Activated gamma-delta T cell treated with anti-CD3 and anti-CD28 coated beads, Interleukin-2, amount 50 U/mL, for 16 hours (primary cell): ENCODE data around the gene MICAL3.
"Not testable (repeated sequence)": the region's sequence is repeated elsewhere in the genome, so short reads cannot be mapped to it uniquely, and the experiment has no call there.

Experiments used
- DNase-seq: peaks from one replicate; pipeline ENCODE4 v3.0.0-alpha.2; 2020; ENCODE audit warnings: low read depth

MICAL3 gene

DNA sequence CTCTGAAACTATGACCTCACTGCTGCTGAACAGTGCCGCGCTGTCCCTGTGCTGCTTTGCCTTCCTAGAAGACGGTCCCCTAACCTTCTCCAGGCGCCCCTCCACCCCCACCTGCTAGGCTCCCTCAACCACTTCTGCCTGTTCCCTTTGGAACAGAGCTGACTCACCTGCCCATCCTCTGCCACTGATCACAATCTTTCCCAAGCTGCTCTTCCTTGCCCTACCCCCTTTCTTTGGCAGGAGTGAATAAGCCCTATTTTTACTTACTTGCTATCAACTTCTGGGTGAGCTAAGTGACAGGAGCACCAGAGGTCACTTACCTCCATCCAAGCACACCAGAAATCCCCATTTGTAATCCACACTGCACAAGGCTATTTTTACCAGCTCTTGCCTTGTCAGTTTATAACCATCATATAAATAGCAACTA, 134.1 kb downstream of the MICAL3 start:
- no peak for DNase-seq

DNA sequence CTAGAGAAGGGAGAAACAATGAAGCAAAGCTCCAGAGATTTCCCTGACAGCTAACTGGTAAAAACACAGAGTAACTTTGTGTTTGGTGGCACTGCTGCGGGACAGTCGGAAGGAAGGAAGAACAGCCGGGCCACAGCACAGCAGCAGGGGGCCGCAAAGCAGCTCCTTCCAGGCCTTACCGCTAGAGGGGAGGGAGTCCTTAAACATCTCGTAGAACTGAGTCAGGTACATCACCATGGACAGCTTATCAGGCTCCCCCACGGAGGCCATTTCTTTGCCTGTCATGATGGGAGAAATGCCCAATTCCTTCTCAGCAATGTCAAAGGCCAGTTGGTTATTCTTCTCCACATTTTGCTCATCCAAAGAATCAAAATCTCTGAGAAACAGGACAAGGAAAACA, 135.5 kb downstream of the MICAL3 start:
- DNase-seq, result no peak

DNA sequence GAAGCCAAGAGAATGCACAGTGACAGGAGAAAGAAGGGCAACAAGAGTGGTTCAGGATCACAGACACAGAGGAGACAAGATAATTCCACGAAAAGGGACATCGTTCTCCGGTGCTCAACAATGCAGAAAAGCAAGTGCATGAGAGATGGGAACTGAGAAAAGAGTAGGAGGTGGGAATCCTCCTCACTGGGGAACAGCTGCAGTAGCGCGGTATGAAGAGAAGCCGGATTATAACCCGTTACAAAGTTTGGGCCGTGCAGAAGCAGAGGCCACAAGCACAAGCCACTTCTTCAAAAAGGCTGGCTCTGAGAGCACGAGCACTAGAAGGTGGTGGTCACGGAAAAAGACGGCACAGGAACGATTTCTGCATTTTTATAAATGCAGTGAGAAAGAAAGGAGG, 135.9 kb downstream of the MICAL3 start:
- no peak for DNase-seq

DNA sequence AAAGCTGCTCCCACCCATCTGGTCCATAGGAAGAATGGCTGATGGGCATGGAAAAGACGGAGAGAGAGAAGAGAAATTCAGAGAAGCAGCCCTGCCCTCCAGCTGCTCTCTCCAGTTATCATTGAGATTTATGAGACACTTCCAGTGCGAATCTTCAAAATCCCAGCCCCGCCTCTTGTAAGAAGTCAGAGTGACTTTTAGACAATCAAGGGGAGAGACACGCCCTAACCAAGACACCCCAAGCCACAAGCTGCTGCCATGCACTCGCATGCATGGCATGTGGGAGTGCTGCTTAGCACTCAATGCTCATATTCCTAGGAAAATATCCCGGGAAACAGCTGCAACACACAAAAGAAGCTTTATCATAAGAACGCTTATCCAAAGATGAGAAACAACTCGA, 139.5 kb downstream of the MICAL3 start:
- no peak for DNase-seq

DNA sequence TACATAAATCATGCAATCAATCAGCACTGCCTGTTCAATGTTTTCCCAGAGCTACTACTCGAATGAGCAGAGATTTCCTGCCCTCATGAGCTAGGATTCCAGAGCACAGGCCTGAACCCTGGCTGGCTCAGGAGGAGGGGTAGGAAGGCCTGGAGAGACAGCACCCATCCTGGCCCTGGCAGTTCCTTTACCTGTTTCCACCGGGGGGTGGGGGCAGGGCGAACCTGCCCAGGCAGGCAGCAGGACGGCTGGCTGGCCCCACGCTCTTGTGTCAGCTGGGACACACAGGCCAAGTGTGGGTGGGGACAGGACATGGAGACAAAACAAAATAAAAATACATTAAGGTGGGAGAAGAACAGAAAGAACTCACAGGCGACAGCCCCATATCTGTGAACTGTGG, 140.3 kb downstream of the MICAL3 start:
- no peak for DNase-seq

DNA sequence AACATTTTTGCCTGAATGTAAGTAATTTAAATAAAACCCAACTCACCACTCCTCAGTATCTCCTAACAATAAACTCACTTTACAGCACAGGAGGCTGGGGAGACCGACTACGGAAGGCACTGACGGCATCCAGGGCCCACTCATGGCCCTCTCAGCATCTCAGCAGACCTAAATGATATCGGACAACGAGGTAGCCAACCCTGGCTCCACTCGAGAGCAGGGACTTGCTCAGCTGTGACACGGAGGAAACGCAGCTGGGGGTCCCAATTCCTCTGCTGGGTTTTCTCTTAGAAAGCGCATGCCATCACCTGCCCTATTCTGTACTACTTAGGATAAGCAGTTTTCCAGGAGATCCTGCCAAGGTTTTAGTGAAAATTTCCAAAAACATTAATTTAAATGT, 141.0 kb downstream of the MICAL3 start:
- DNase-seq, result no peak

DNA sequence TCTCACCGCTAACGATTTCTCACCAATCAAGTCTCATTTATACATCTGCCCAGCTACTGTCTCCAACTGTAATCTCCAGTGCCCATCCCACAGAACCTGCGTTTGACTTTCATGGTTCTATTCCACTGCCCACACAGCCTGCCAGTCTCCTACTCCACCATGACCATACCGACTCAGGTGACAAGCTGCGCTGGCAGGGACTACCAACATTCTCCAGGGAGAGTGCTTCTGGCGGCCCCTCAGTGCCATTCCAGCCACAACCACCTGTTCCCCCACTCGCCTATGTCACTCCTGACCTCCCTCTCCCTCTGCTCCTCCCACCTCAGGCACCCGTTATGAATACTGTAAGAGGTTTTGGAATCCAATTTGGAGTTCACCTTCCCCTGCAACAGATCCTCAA, 141.6 kb downstream of the MICAL3 start:
- no peak for DNase-seq

DNA sequence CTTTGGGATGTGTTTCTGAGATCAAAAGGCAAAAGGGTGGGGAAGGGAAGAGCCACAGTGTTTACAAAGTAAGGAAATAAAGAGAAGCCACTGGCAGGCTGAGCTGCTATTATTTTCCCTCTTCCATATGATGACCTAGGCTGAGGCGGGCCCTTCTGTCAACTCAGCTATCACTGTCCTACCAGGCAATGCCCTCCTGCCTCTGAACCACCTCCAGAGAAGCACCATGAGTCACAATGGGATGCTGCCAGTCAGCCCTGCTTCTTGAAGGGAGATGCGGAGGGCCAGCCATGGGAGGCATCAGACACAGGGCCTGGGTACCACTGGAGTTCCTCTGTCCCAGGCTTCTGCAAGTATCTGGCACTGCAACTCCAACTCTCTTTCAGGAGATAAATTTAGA, 142.2 kb downstream of the MICAL3 start:
- no peak for DNase-seq

DNA sequence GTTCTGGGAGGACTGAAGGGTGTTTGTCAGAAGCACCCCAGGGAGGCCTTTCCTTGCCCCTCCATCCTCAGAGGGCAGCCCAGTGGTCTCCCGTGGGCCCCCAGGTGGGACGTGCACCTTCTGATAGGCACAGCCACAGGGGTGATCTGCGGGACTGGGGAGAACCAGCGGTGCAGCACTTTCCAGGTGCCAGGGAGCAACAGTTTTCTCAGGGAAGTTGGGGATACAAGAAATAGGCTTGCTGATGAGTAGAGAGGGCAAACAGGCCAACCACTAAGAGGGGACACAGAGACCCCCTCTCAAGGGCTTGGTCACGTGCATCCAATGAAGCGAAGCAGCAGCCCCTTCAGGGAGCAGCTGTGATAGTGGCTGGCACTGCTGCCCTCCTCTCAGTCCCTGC, 143.0 kb downstream of the MICAL3 start:
- no peak for DNase-seq

DNA sequence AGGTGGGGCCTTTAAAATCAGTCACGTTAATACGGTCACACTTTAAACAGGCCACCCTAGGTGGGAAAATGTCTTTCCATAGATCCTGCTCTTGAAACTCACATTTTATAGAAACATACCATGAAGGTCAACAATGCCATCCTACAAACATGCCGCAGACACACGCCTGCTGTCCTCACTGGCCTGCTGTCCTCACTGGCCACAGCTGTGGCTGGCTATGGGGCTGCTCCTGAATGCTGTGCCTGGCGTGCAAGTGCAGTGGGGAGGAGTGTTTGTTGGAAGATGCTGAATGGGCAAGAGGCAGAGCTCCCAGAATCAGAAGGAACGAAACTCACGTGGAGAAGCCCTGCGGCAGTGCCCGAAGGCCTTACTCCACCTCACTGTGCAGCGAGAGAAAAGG, 143.9 kb downstream of the MICAL3 start:
- no peak for DNase-seq

DNA sequence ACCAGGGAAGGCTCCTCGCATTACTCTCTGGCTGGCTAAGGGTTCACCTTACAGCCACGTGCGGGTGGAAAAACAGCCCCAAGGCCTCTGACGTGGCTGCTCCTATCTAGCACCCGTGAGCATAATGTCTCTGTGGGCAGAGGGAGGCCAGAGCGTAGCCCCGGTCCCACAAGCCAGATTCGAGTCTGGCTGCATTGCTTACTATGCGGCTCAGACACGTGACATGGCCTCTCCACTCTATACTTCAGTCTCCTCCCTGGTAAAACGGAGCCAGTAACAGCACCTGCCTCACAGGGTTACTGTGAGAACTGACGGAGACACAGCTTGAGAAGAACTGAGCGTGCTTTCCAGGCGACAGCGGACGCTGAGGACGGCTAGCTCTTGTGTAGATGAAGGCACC, 144.3 kb downstream of the MICAL3 start:
- DNase-seq, result no peak

DNA sequence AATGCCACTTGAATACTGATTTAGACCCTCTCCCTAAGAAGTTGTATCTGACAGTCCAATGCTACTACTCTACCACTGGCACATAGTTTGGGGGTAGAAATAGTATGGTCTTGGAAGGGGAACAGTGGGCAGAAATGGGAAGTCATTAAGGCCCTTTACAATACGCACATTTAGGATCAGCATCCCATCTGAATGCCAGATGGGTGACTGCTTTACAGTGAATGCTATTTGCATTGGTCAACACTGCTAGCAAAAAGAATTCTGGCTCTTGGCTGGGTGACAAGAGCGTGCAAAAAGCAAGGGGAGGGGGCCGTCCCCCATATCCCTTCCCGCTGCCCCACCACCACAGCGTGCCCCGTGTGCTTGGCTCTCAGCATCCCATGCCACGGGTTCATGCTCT, 145.4 kb downstream of the MICAL3 start:
- DNase-seq, result no peak

DNA sequence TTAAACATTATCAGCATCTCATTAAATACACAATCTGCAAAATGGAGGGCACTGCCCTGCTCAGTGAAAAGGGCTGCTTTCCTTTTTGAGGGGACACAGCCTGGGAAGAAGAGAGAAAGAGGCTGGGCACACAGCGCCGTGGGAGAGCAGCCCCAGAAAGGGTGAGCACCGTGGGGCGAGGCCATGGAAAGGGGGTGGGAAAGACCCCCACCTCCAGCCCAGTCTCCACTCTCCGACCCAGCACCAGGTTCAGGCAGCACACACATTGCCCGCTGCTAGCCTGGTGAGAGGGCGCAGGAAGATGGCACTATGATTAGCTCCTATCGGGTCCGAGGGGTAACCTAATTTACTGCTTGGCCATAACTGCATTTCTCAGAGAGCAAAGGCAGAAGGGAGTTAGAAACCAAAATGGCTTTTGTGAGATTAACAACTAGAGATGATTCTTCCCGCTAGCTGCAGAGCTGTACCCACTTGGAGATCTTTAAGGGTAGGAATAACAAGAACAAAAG, 146.1 kb downstream of the MICAL3 start:
- no peak for DNase-seq

DNA sequence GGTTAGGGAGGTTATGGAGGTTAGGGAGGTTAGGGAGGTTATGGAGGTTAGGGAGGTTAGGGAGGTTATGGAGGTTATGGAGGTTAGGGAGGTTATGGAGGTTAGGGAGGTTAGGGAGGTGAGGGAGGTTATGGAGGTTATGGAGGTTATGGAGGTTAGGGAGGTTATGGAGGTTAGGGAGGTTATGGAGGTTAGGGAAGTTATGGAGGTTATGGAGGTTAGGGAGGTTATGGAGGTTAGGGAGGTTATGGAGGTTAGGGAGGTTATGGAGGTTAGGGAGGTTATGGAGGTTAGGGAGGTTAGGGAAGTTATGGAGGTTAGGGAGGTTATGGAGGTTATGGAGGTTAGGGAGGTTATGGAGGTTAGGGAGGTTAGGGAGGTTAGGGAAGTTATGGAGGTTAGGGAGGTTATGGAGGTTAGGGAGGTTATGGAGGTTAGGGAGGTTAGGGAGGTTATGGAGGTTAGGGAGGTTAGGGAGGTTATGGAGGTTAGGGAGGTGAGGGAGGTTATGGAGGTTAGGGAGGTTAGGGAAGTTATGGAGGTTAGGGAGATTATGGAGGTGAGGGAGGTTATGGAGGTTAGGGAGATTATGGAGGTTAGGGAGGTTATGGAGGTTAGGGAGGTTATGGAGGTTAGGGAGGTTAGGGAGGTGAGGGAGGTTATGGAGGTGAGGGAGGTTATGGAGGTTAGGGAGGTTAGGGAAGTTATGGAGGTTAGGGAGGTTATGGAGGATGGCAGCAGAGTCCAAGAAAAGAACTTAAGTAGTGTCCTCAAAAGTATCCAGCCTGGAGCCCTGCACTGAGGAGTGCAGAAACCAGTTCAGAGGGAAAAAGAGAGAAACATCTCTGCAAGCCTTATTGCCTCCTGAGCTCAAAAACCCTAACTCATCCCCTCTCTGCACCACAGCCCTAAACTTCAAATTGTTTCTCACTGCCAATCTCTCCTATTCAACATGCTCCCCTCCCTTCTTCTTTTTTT, 147.2 kb downstream of the MICAL3 start:
- not testable (repeated sequence) for DNase-seq

DNA sequence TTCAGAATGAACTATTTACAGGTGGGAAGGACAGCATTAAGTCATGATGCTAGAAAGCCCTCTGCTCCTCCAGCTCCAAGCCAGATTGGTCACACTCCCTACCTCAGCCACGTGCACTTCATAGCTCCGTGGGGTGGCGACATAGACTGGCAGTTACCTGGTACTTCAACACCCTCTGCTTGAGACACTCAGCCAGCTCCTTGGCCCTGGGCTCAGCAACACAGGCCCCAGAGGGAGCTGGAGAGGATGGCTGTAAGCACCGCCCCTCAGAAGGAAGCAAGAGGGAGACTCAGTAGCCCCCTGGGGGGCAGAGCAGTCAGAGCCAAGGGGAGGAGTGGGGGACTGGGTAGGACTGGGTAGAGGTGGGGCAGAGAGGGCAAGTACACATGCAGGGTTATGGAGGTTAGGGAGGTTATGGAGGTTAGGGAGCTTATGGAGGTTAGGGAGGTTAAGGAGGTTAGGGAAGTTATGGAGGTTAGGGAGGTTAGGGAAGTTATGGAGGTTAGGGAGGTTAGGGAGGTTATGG, 148.0 kb downstream of the MICAL3 start:
- no peak for DNase-seq

DNA sequence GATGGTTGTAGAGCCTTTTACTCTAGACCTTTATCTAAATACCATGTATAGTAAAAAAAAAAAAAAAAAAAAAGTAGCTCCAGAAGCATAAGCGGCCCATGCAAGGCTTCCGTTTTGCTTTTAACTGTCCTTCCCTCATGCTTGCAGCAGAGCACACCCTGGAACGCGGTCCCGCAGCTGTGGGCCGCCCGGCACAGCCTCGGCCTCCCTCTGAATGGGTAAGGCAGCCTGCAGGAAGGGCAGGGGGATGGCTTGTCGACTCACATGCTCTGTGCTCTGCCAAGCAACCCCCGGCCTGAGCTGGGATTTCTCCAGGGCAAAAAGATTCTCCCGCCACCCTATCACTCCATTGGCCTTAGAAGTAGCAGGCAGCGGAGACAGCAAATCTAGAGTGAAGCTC, 148.7 kb downstream of the MICAL3 start:
- DNase-seq, result no peak

DNA sequence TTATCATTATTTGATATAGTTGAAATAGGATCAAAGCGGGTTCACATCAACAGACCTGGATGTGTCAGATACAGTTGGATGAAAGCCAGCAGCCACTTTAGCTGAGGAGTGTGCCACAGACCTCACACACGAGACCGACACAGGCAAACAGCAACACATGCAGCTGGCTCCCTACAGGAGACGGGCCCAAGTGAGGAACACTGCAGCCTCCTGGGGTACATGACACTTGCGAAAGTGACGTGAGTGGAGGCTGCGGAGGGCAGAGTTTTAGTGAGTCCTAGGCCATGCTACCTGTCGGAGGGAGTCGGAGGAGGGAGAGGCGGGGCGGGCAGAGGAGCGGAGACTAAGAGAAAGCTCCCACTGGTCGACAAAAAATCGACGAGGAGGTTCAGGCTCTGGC, 149.2 kb downstream of the MICAL3 start:
- no peak for DNase-seq

DNA sequence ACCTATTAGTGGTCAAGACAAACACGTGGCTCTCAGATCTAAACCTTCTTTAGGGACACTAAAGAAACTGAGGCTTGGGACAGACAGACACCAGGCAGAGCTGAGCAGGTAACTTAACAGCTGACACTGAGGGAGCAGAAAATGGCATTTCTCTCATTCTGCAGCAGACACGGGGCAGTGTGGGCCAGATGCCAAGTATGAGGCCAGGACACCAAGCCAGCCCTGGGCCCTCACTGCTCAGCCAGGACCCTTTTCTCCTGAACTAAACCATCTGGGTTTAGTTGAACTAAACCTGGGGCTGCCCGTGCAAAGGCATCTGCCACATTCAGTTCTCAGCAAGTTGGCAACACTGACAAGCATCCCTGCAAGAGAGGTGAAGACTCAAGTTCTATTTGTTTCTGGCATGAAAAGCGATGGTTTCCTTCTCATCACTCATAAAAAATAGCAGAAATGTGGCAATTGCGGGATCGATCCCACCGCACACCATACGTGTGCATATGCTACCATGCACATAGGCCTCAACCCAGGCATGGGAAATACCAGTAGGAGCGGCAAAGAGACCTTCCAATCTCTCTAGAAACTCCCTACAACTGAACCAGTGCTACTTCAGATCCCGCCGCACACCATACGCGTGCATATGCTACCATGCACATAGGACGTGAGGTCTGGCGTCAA, 150.0 kb downstream of the MICAL3 start:
- DNase-seq, result no peak

DNA sequence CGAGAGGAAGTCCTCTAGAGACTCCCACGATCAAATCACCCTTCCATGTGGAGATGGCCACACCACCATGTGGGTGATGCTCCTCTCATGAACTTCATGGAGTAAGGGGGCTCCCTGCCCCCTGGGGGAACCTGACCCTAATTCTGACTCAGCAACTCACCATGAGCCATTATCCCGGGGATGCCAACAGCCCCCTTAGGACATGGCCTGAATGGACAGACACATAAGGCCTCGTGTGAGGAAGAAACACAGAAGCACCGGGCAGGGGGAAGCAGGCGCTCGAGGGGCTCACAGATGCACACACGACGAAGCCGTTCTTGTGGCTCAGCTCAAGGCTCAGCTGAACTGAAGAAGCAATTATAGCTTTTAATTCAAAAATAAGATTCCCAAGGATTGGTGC, 150.6 kb downstream of the MICAL3 start:
- DNase-seq, result no peak

DNA sequence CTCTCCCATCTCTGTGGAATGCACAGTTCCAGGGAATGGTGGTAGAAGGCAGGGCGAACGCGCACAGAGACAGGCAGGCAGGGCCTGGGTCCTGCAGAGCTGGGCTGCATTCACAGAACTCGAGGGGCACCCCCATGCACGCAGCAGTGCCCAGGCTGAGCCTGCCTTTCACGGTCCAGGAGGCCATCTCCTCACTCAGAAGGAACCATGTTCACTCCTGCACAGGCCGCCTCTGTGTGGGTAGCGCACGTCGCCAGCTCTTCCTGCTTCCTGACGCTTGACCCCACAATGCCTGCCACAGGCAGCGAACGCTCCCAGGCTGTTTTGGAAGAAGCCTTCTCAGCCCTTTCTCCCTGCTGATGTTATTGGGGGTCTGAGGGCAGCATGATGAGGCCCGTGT, 151.2 kb downstream of the MICAL3 start:
- no peak for DNase-seq

DNA sequence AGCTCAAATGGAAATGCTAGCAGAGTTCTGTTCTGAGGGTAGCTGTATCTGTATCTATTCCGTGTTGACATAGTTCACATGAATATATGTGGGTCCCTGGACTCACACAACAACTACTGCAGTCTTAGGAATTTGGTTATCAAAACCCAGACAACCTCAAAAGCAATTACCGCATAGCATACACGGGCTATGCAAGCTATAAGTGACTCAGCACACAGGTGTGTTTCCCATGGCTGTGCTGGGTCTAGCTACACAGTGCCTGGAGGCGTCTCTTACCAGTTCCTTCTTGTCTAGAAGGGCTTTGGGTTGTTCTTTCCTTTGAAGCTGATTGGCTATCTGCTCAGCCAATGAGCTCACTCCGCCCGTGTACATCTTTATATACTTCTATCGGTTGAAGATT, 151.9 kb downstream of the MICAL3 start:
- no peak for DNase-seq

DNA sequence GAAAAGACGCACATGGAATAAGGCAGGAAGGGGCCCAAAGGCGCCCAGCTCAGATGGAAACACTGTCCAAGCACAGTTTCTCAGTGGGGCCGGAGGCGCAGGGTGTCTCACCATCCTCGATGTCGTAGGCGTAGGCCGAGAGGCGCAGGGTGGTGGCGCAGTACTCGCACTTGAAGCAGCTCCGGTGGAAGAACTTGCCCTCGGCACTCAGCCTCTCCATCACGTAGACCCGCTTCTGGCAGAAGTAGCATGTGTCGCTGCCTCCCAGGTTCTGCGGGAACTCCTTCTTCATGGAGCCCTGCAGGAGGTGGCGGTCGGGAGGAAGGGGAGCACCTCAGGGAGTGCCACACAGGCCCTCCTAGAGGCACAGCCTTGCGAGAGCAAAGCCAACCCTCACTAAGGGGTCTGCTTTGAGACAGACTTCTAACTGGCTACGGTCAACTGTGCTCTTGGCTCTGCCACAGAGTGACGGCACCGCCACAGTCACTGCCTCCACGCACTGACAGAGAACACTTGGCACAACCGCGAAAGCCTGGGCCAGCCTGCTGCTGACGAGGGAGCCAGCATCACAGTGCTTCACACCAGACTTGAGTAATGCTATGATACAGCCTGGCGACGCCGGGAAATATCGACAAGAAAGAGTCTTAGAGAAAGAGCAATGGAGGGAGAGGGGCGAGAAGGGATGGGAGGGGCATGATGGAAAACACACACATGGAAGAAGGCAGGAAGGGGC, 152.5 kb downstream of the MICAL3 start:
- DNase-seq, result no peak
